ENCODE data around the gene AGPS.

DNA sequence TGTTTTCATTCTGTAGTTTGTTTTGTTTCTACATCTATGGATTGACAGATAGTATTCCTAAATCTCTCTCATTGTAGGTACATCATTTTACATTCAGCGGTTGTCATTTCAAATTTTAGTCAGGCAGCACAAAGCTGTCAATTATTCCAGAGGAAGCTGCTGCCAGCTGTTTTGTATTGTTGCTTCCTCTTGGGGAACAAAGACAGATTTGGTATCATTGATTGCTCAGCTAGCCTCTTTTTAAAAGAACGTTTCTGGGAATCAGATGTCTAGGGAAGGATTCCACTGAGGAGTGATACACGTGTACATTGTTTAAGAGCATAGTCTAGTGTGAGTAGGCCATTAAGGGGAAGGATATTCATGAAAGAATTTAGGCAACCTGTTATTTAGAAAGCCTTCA, 145.8 kb downstream of the AGPS start:
- TF ChIP-seq, protein P1, sequence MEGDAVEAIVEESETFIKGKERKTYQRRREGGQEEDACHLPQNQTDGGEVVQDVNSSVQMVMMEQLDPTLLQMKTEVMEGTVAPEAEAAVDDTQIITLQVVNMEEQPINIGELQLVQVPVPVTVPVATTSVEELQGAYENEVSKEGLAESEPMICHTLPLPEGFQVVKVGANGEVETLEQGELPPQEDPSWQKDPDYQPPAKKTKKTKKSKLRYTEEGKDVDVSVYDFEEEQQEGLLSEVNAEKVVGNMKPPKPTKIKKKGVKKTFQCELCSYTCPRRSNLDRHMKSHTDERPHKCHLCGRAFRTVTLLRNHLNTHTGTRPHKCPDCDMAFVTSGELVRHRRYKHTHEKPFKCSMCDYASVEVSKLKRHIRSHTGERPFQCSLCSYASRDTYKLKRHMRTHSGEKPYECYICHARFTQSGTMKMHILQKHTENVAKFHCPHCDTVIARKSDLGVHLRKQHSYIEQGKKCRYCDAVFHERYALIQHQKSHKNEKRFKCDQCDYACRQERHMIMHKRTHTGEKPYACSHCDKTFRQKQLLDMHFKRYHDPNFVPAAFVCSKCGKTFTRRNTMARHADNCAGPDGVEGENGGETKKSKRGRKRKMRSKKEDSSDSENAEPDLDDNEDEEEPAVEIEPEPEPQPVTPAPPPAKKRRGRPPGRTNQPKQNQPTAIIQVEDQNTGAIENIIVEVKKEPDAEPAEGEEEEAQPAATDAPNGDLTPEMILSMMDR (conservative IDR thresholded peaks at IDR 0.05; ENCODE audit: low read length) = no peak
- TF ChIP-seq EZH2phosphoT487 (IDR thresholded peaks at IDR 0.05; ENCODE audit: borderline replicate concordance, low read depth, low read length) = no peak
